Measurements from ENCODE around the gene CDKN2AIP.

The CDKN2AIP gene

DNA sequence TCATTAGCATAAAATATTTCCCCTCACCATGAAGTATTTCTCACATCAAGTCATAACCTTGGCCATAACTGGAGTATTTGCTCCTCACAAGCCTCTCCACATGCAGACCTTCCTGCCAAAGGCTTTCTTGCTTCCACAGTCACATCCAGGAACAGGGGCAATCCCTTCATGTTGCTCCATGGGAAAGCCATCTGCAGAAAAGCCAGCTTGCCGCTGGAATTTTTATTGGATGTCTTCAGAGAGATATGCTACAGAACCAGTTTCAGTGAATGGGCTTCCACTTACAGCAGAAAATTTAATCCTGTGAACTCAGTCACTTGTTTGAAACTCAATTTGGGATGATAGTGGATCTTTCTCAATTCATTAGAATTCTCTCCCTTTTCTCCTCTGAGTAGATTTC, 3.2 kb upstream of the CDKN2AIP start:
- TF ChIP-seq, protein P1, sequence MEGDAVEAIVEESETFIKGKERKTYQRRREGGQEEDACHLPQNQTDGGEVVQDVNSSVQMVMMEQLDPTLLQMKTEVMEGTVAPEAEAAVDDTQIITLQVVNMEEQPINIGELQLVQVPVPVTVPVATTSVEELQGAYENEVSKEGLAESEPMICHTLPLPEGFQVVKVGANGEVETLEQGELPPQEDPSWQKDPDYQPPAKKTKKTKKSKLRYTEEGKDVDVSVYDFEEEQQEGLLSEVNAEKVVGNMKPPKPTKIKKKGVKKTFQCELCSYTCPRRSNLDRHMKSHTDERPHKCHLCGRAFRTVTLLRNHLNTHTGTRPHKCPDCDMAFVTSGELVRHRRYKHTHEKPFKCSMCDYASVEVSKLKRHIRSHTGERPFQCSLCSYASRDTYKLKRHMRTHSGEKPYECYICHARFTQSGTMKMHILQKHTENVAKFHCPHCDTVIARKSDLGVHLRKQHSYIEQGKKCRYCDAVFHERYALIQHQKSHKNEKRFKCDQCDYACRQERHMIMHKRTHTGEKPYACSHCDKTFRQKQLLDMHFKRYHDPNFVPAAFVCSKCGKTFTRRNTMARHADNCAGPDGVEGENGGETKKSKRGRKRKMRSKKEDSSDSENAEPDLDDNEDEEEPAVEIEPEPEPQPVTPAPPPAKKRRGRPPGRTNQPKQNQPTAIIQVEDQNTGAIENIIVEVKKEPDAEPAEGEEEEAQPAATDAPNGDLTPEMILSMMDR (IDR thresholded peaks at IDR 0.05; ENCODE audit: low read depth, low read length, missing control alignments): no peak
- DNase-seq (ENCODE audit: low read depth): no peak
- in situ Hi-C loops (cut with HindIII; ENCODE audit: low sequenced_read_pairs): no loop called here
- no peak overlapping the region for H3K4me3 ChIP-seq (ENCODE audit: low read depth, low read length)

DNA sequence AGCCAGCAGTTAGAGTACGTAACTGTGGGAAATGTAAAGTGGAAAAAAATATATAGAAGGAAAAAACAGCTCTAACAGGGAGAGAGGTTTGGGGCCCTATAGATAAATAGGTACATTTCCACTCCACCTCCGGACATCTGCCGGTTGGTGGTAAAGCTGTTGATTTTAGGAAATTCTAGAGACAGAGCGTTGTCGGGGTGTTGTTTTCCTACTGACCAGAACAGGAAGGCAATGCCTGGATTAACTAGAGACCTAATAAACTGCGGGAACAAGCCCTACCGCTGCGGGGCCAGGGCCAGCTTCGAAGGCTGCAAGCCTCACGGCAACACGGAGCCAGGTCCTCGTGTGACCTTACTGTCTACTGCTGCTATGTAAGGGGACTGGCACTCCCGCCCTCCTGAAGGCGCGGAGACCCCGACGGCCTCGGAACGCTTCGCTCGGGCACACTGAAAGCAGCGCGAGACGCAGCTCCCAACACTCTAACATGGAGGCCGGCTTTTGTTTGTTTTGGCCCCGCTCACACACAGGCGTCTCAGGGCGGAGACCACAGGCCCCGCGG, 702 bp upstream of the CDKN2AIP start:
- H3K4me3 ChIP-seq (ENCODE audit: low read depth, low read length): peak overlapping the region; percentile 96
- DNase-seq (ENCODE audit: low read depth): peak; percentile 20
- in situ Hi-C loops (cut with HindIII; ENCODE audit: low sequenced_read_pairs): no loop called here
- TF ChIP-seq, protein P1 (IDR thresholded peaks at IDR 0.05; ENCODE audit: low read depth, low read length, missing control alignments): no peak

DNA sequence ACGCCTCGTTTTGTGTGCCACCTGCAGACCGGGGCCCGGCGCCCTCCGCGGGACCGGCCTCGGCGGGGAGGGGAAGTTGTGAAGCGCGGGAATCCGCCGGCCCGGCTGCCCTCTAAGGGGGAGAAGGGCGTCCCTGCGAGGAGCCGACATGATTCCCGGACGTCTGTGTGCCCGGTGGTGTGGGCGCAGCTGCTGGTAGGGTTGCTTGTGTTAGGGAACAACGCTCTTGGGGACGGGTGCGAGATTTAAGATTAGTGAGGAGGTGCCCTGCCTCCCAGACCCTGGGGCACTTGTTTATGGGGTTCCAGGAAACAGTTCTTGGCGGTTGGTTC, 627 bp downstream of the CDKN2AIP start:
- DNase-seq (ENCODE audit: low read depth): no peak
- TF ChIP-seq, protein P1 (IDR thresholded peaks at IDR 0.05; ENCODE audit: low read depth, low read length, missing control alignments): no peak
- peak overlapping the region; percentile 96 for H3K4me3 ChIP-seq (ENCODE audit: low read depth, low read length)
- in situ Hi-C loops (cut with HindIII; ENCODE audit: low sequenced_read_pairs): no loop called here

DNA sequence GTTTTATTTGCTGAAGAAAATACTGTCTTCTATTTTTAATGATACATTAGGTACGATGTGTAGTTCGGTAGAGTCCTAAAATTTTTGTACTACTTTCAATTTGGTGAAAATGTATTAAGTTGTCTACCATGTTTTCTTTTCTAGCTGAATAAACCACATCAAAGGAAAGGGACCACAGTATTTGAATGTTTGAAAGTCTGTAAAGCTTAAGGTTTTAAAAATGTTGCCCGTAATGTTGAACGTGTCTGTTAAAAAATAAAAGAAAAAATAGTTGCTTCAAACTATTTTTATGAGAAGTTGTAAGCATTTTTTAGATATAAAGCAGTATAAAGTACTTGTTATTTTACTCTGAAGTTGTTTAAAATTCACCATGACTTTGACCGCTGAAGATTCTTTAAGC, 3.2 kb downstream of the CDKN2AIP start:
- in situ Hi-C loops (cut with HindIII; ENCODE audit: low sequenced_read_pairs): no loop called here
- TF ChIP-seq, protein P1 (IDR thresholded peaks at IDR 0.05; ENCODE audit: low read depth, low read length, missing control alignments): no peak
- no peak for DNase-seq (ENCODE audit: low read depth)
- no peak overlapping the region for H3K4me3 ChIP-seq (ENCODE audit: low read depth, low read length)

DNA sequence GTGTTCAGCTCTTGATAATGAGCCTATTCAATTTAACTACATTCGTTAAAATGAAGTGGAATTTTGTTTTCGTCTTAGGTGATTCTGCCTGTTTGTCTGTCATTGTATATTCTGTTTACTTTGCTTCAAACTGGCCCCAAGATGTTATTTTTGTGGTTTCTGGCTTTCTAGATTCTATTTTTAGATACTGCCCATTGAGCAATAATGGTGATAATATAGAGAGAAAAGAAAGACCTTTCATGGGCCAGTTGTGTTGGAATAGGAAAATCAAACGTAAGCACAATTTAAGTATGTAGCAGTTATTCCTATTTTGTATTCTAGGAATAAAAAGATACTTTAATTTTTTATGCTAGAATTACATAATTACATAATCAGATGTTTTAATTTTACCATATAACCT, 4.0 kb downstream of the CDKN2AIP start:
- TF ChIP-seq, protein P1 (IDR thresholded peaks at IDR 0.05; ENCODE audit: low read depth, low read length, missing control alignments): no peak
- no peak overlapping the region for H3K4me3 ChIP-seq (ENCODE audit: low read depth, low read length)
- in situ Hi-C loops (cut with HindIII; ENCODE audit: low sequenced_read_pairs): no loop called here
- no peak for DNase-seq (ENCODE audit: low read depth)

DNA sequence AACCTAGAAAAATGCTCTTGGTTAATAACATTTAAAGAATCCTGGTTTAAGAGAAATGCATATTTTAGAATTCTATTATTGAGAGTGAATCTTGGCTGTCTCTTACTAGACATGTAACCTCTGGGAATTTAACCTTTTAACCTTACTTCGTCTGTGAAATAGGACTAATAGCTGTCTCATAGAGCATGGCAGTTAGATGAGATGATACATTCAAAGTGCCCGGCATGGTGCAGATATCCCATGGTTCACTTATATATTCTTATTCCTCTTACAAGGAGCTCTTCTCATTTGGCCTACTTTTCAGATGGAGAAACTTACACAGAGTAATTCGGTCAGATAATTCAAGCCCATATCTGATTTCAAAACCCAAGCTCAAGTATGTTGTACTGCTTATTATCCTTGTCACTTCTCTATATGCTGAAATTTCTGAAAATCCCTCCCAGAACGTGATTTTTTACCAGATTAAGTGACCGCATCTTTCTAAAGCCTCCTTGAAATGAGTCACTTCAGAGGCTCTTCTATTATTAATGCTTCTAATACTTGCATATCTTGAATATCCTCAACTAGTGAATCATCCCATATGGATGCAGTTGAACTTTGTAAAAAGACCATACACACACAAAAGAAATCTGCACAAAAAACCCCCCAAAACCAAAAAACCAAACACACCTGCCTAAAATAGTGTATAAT, 4.9 kb downstream of the CDKN2AIP start:
- H3K4me3 ChIP-seq (ENCODE audit: low read depth, low read length): no peak overlapping the region
- in situ Hi-C loops (cut with HindIII; ENCODE audit: low sequenced_read_pairs): no loop called here
- TF ChIP-seq, protein P1 (IDR thresholded peaks at IDR 0.05; ENCODE audit: low read depth, low read length, missing control alignments): no peak
- no peak for DNase-seq (ENCODE audit: low read depth)
